Transverse colon (tissue), 4 donors: Measurements from ENCODE around the gene FOXK2.

Experiments
- CTCF ChIP-seq, 5 experiments: fragments of 200-600 bp in 3 of 5; fragments of 450-650 bp in 2 of 5; sonication (generic) in 3 of 5; IDR thresholded peaks; 1 replicate in 2 of 5; 2 replicates in 3 of 5; pipeline ENCODE4 v1.5.1; 2016 to 2017; ENCODE audit warnings: antibody characterized with exemption in 5 of 5, inconsistent platforms in 3 of 5, mild to moderate bottlenecking in 2 of 5, moderate library complexity in 1 of 5
- POLR2A ChIP-seq: fragments of 450-650 bp; IDR thresholded peaks from one replicate; pipeline ENCODE4 v1.6.1; 2016; ENCODE audit warnings: antibody characterized with exemption, mild to moderate bottlenecking, moderate library complexity
- POLR2AphosphoS5 ChIP-seq, 3 donors: sonication (generic); formaldehyde crosslinking; IDR thresholded peaks; one replicate each; pipeline ENCODE4 v1.6.1; 2016; ENCODE audit warnings: antibody characterized with exemption in 3 of 3

- TF ChIP-seq CTCF (IDR thresholded peaks at IDR 0.05) (no peak), POLR2AphosphoS5 (IDR thresholded peaks at IDR 0.05) (peak in 1 of 3 donors; percentile 51), POLR2A (no peak)
These were observed 28.9 kb upstream of the FOXK2 start for GRCh38 chr17:82490512-82491195.
